Fibroblast of lung (primary cell): ENCODE results near the gene ACSM3.

ENCODE experiments used
- CTCF ChIP-seq, 2 donors: IDR thresholded peaks in 1 of 2; conservative IDR thresholded peaks in 1 of 2; 1 replicate in 1 of 2; 2 replicates in 1 of 2; pipeline ENCODE4 v1.5.1; 2011 to 2012; ENCODE audit warnings: low read length in 2 of 2, control low read depth in 1 of 2, inconsistent platforms in 1 of 2, low read depth in 1 of 2, mild to moderate bottlenecking in 1 of 2
- EZH2 ChIP-seq: IDR thresholded peaks from 2 replicates; pipeline ENCODE4 v1.5.1; 2012; ENCODE audit warnings: low read length, control low read depth, mild to moderate bottlenecking; ENCODE audit errors: missing control alignments

GRCh38 chr16:20782470-20782869 lies 18.7 kb downstream of the ACSM3 start:
- TF ChIP-seq CTCF (conservative IDR thresholded peaks at IDR 0.05 in 1 of 2, IDR thresholded peaks at IDR 0.05 in 1 of 2; ENCODE audit: low read depth in 1 of 2, low read length in 2 of 2) (no peak), EZH2 (no peak)
